Psoas muscle (tissue), 8 donors: Measurements from ENCODE around the gene MUC6. TPM values are rescaled to one million over a fixed set of nuclear protein-coding genes. Genes with fewer than 3 reads are reported as not detected.

ENCODE experiments used
- ATAC-seq, 4 donors: fragments of 200-7000 bp; cut with Tn5 transposase; one replicate each; pipeline ENCODE4 v1.9.1; 2020; ENCODE audit warnings: moderate library complexity in 3 of 4, mild to moderate bottlenecking in 2 of 4
- DNase-seq, 2 donors: peaks; one replicate each; pipeline ENCODE4 v3.0.0-alpha.2; 2020
- H3K27ac ChIP-seq: fragments of 200-600 bp; one replicate; pipeline ENCODE4 v1.8.0; 2022
- H3K27me3 ChIP-seq, 3 donors: fragments of 200-600 bp in 1 of 3; one replicate each; pipeline versions ENCODE4 v1.6.1 to v1.8.0; 2013 to 2022; ENCODE audit warnings: low read length in 2 of 3, mild to moderate bottlenecking in 2 of 3, moderate library complexity in 1 of 3; ENCODE audit not compliant: insufficient read depth in 3 of 3
- H3K36me3 ChIP-seq, 2 donors: fragments of 200-600 bp in 1 of 2; one replicate each; pipeline versions ENCODE4 v1.6.1 to v1.8.0; 2013 to 2022; ENCODE audit warnings: low read depth in 1 of 2, mild to moderate bottlenecking in 1 of 2, moderate library complexity in 1 of 2; ENCODE audit not compliant: insufficient read depth in 1 of 2
- H3K4me1 ChIP-seq: fragments of 200-600 bp; one replicate; pipeline ENCODE4 v1.8.0; 2022
- H3K4me3 ChIP-seq: fragments of 200-600 bp; one replicate; pipeline ENCODE4 v1.8.0; 2022; ENCODE audit warnings: mild to moderate bottlenecking
- H3K9me3 ChIP-seq: fragments of 200-600 bp; one replicate; pipeline ENCODE4 v1.8.0; 2022
- CTCF ChIP-seq: fragments of 200-600 bp; IDR thresholded peaks from one replicate; pipeline ENCODE4 v1.8.0; 2022; ENCODE audit warnings: antibody characterized with exemption
- WGBS, 3 donors: extraction: QIAGEN DNeasy Blood & Tissue Kit; methylation state at CpG; one replicate each; pipeline versions ENCODE4 v1.1.6 to v1.1.7; 2013; 5-methylcytosine and 5-hydroxymethylcytosine counted together
- intact Hi-C, 2 donors: fragments of 100-400 bp; cut with DNase I; formaldehyde crosslinking; loops; one replicate each; pipeline versions ENCODE4 v1.11.0 to v1.14.2; 2022
- polyA plus RNA-seq, 3 donors: library from polyadenylated mRNA; stranded (reverse); fragments of 200-250 nt; gene quantifications; one replicate each; pipeline ENCODE4 v1.2.3, GENCODE V29; 2013
- total RNA-seq, 4 donors: library from RNA; stranded (reverse); fragmentation: NEBNext Ultra II Directional in 2 of 4; extraction: Animal tissue kit (Norgen Biotek cat#: 25700) in 2 of 4; gene quantifications; one replicate each; pipeline versions ENCODE4 v1.2.1 to v1.2.4, GENCODE V29; 2021 to 2023
- donor health status: healthy with polysubstance abuse.
- donor health status: DM: no; HTN: no; CAD: no; lungs with moderate emphysema.
- donor health status: Bipolar disorder and iron deficiency.
- donor health status: healthy.
- donor health status: DM: yes; HTN: yes; CAD: no.
- donor health status: DM: no; HTN: no; CAD: no.
- donor health status: DM: no; HTN: no; CAD: no.
- donor health status: DM: yes; HTN: yes; CAD: no.

MUC6 gene
- total and polyA plus RNA-seq, 7 donors = under 0.01 to 0.04 (median 0.01) TPM; not detected in 4

- Histone ChIP-seq H3K27me3 (peaks cover 0 to 4% (median 0%) of the 10 kb centered on the region in 3 donors), H3K4me1 (no peaks in the 10 kb centered on the region), H3K9me3 (no peaks in the 10 kb centered on the region), H3K36me3 (no peaks in the 10 kb centered on the region), H3K4me3 (no peak overlapping the region), H3K27ac (no peak overlapping the region)
- intact Hi-C loops = no loop called here
- DNase-seq (peak in 1 of 2 donors; percentile 9), ATAC-seq (peak in 1 of 4 donors; percentile 15)
- TF ChIP-seq CTCF = no peak
- WGBS, 3 donors = 85 to 93% (median 88%) methylated on average over 7 to 8 of the region's 8 CpGs
Measured at GRCh38 chr11:1041149-1041467, 4.6 kb upstream of the MUC6 start.

GRCh38 chr11:1040428-1041148, 4.1 kb upstream of the MUC6 start:
- TF ChIP-seq CTCF = no peak
- peak in 1 of 2 donors; percentile 9 for DNase-seq
- H3K4me3 ChIP-seq = no peak overlapping the region
- H3K36me3 ChIP-seq = no peaks in the 10 kb centered on the region
- H3K9me3 ChIP-seq = no peaks in the 10 kb centered on the region
- no peaks in the 10 kb centered on the region for H3K4me1 ChIP-seq
- WGBS, 3 donors = 70 to 72% (median 71%) methylated on average over 14 to 16 of the region's 16 CpGs
- no peak for ATAC-seq
- intact Hi-C loops = no loop called here
- no peak overlapping the region for H3K27ac ChIP-seq
- peaks cover 0 to 5% (median 0%) of the 10 kb centered on the region in 3 donors for H3K27me3 ChIP-seq

- DNase-seq = peak in 1 of 2 donors; percentile 13
- no peaks in the 10 kb centered on the region for H3K9me3 ChIP-seq
- peaks cover 5% of the 10 kb centered on the region for H3K4me1 ChIP-seq
- H3K27ac ChIP-seq = no peak overlapping the region
- TF ChIP-seq CTCF = no peak
- H3K36me3 ChIP-seq = no peaks in the 10 kb centered on the region
- ATAC-seq = no peak
- intact Hi-C loops = no loop called here
- WGBS, 3 donors = 61 to 72% (median 65%) methylated on average over 28 to 32 of the region's 32 CpGs
- peaks cover 0 to 6% (median 0%) of the 10 kb centered on the region in 3 donors for H3K27me3 ChIP-seq
- H3K4me3 ChIP-seq = no peak overlapping the region
Measured at GRCh38 chr11:1039481-1040427, 3.2 kb upstream of the MUC6 start.

- DNase-seq = no peak
- Histone ChIP-seq H3K4me1 (peaks cover 12% of the 10 kb centered on the region), H3K27ac (no peak overlapping the region), H3K4me3 (no peak overlapping the region), H3K27me3 (peaks cover 0 to 6% (median 0%) of the 10 kb centered on the region in 3 donors), H3K36me3 (no peaks in the 10 kb centered on the region), H3K9me3 (no peaks in the 10 kb centered on the region)
- ATAC-seq = no peak
- WGBS, 3 donors = 91 to 95% (median 93%) methylated on average over 12 of the region's 12 CpGs
- intact Hi-C loops = no loop called here
- no peak for TF ChIP-seq CTCF
Measured at GRCh38 chr11:1038921-1039320, 2.4 kb upstream of the MUC6 start.
